CD4-positive, alpha-beta memory T cell (primary cell): ENCODE results near the gene KCTD21. TPM values are rescaled to one million over a fixed set of nuclear protein-coding genes. Genes with fewer than 3 reads are reported as not detected.

Experiments used
- CTCF ChIA-PET: fragments of 350-600 bp; sonication (Branson Sonifier 250); formaldehyde crosslinking; loops from one replicate; lab custom pipeline; 2021; ENCODE audit warnings: inconsistent platforms; ENCODE audit not compliant: partially characterized antibody; lab: Charles Lee
- POLR2A ChIA-PET: fragments of 350-600 bp; sonication (Branson Sonifier 250); formaldehyde crosslinking; loops from one replicate; lab custom pipeline; 2021; ENCODE audit not compliant: partially characterized antibody; lab: Charles Lee
- DNase-seq, 5 donors: peaks; one replicate each; pipeline versions ENCODE4 v3.0.0 to v3.0.0-alpha.2; 2020 to 2022; ENCODE audit warnings: mixed read lengths in 1 of 5
- H3K27ac ChIP-seq: one replicate; pipeline ENCODE4 v1.7.0; 2013; ENCODE audit warnings: low read depth, low read length
- H3K27me3 ChIP-seq: 2 replicates; pipeline ENCODE4 v1.7.0; 2013; ENCODE audit warnings: mild to moderate bottlenecking, low read length, moderate library complexity; ENCODE audit not compliant: insufficient read depth
- H3K36me3 ChIP-seq: 2 replicates; pipeline ENCODE4 v1.7.0; 2013; ENCODE audit warnings: mild to moderate bottlenecking, low read length, moderate library complexity; ENCODE audit not compliant: insufficient read depth
- H3K4me1 ChIP-seq: 2 replicates; pipeline ENCODE4 v1.7.0; 2013; ENCODE audit warnings: mild to moderate bottlenecking, low read length, moderate library complexity; ENCODE audit not compliant: insufficient read depth
- H3K4me3 ChIP-seq, 2 donors: one replicate each; pipeline ENCODE4 v1.7.0; 2013; ENCODE audit warnings: low read length in 2 of 2, mild to moderate bottlenecking in 1 of 2
- H3K9me3 ChIP-seq, 2 donors: one replicate each; pipeline ENCODE4 v1.7.0; 2013; ENCODE audit warnings: low read length in 2 of 2, control low read depth in 1 of 2; ENCODE audit not compliant: control insufficient read depth in 1 of 2
- H3K27ac Mint-ChIP-seq, 7 donors: one replicate each; pipeline ENCODE4 v1.8.0; 2020 to 2021; ENCODE audit warnings: mixed read lengths in 7 of 7, mild to moderate bottlenecking in 6 of 7, inconsistent platforms in 3 of 7, moderate library complexity in 3 of 7
- H3K27me3 Mint-ChIP-seq, 2 donors: one replicate each; pipeline ENCODE4 v1.8.0; 2020 to 2021; ENCODE audit warnings: mixed read lengths in 2 of 2
- H3K36me3 Mint-ChIP-seq, 2 donors: one replicate each; pipeline ENCODE4 v1.8.0; 2020 to 2021; ENCODE audit warnings: mixed read lengths in 2 of 2, inconsistent platforms in 1 of 2, mild to moderate bottlenecking in 1 of 2
- H3K4me1 Mint-ChIP-seq, 4 donors: one replicate each; pipeline ENCODE4 v1.8.0; 2020 to 2021; ENCODE audit warnings: mixed read lengths in 4 of 4, mild to moderate bottlenecking in 1 of 4
- H3K4me3 Mint-ChIP-seq, 8 donors: one replicate each; pipeline ENCODE4 v1.8.0; 2020 to 2021; ENCODE audit warnings: mixed read lengths in 8 of 8, mild to moderate bottlenecking in 7 of 8, moderate library complexity in 6 of 8, inconsistent platforms in 3 of 8
- H3K9me3 Mint-ChIP-seq, 8 donors: one replicate each; pipeline ENCODE4 v1.8.0; 2020 to 2021; ENCODE audit warnings: mixed read lengths in 8 of 8, mild to moderate bottlenecking in 5 of 8, inconsistent platforms in 3 of 8, moderate library complexity in 1 of 8
- intact Hi-C: fragments of 100-400 bp; cut with micrococcal nuclease; formaldehyde crosslinking; loops from one replicate; pipeline ENCODE4 v1.15.1; 2023
- polyA plus RNA-seq, 2 donors: library from polyadenylated mRNA; unstranded; fragments of 300-500 nt; fragmentation: Illumina TruSeq; gene quantifications; one replicate each; pipeline ENCODE4 v1.2.3, GENCODE V29; 2021
- total RNA-seq, 2 experiments: library from RNA; stranded (reverse); gene quantifications; one replicate each; pipeline ENCODE4 v1.2.3, GENCODE V29; 2021

KCTD21 gene
- total and polyA plus RNA-seq, 4 experiments from 2014 or later = 0.88 to 8.6 (median 5.3) TPM

- DNase-seq = no peak
- peaks cover 7% of the 10 kb centered on the region for H3K36me3 ChIP-seq
- ChIA-PET POLR2A (no interaction called here), CTCF (interaction anchor here (1.7 kb wide), 1 partner anchor 11 kb away, joined by 4 read pairs; no protein-coding TSS in a partner anchor)
- no peaks in the 10 kb centered on the region for H3K9me3 ChIP-seq
- intact Hi-C loops = no loop called here
- H3K9me3 Mint-ChIP-seq = no peaks in the 10 kb centered on the region
- H3K36me3 Mint-ChIP-seq = peaks cover 22 to 30% of the 10 kb centered on the region in 2 donors
- no peaks in the 10 kb centered on the region for H3K4me1 ChIP-seq
- H3K27ac Mint-ChIP-seq = peak overlapping the region in 5 of 7 donors; percentile 18 to 76 (median 65)
- H3K27me3 ChIP-seq = no peaks in the 10 kb centered on the region
- H3K27me3 Mint-ChIP-seq = no peaks in the 10 kb centered on the region
- H3K4me1 Mint-ChIP-seq = peaks cover 0 to 4% (median under 1%) of the 10 kb centered on the region in 4 donors
- H3K4me3 Mint-ChIP-seq = no peak overlapping the region
- H3K27ac ChIP-seq = no peak overlapping the region
- H3K4me3 ChIP-seq = no peak overlapping the region
These were observed 29.5 kb upstream of the KCTD21 start for GRCh38 chr11:78217650-78218541.

DNA sequence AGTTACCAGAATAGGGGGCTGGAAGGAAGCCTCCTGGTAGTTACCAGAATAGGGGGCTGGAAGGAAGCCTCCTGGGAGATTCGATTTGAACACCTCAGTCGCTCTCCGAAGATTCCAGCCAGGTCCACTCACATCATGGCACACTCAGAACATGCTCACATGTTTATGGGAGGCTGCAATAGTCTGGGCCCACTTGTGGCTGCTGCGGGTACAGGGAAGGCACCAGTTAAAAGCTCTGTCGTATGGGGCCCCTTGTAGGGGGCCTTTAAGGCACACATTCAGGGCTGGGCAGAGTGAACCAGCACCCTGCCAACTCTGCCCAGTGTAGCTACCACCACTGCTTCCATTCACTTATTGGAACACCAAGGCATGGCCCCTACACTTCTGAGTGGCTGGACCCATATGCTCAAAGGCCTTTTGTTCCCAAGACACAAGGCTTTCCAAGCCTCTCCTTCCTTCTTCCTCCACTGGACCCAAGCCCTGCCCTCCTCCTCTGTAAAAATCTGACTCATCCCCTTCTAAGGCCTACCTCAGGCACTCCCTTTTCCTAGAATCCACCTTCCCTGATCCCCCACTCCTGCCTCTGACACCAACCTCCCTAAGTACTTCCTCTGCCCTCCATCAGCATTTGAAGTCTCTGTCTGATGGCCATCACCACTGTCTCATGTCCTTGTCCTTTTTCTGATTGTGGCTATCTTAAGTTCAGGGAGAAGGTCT, 28.3 kb upstream of the KCTD21 start:
- Mint-ChIP-seq H3K9me3 (no peaks in the 10 kb centered on the region), H3K36me3 (peaks cover 31 to 39% of the 10 kb centered on the region in 2 donors), H3K27ac (peak overlapping the region in 3 of 7 donors; percentile 34 to 81 (median 74)), H3K4me3 (no peak overlapping the region), H3K27me3 (no peaks in the 10 kb centered on the region), H3K4me1 (peaks cover 0 to 9% (median 5%) of the 10 kb centered on the region in 4 donors)
- intact Hi-C loops = no loop called here
- no peak for DNase-seq
- Histone ChIP-seq H3K4me1 (no peaks in the 10 kb centered on the region), H3K9me3 (no peaks in the 10 kb centered on the region), H3K27ac (no peak overlapping the region), H3K4me3 (no peak overlapping the region), H3K36me3 (peaks cover 7% of the 10 kb centered on the region), H3K27me3 (no peaks in the 10 kb centered on the region)
- POLR2A ChIA-PET = no interaction called here
- CTCF ChIA-PET = interaction anchor here (1.7 kb wide), 1 partner anchor 12 kb away, joined by 4 read pairs; no protein-coding TSS in a partner anchor

DNA sequence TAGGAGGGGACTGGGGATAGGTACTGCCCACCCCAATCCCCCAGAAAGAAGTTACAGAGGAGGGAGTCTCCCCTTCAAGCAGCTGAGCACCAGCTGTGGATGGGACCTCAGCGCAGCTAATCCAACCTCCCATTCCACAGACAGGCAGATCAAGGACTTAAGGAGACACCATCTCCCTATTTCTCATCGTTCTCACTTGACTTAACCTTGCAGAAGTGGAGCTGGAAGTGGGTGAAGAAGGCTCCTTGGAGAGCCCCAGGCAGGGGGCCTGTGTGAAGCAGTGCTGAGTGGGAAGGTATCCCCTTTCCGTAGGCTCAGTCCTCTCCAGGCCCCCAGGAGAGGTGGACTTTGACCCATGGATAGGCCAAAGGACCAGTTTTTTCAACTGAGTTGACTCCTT, 27.6 kb upstream of the KCTD21 start:
- H3K4me1 Mint-ChIP-seq = peaks cover 3 to 11% (median 4%) of the 10 kb centered on the region in 4 donors
- Histone ChIP-seq H3K27me3 (no peaks in the 10 kb centered on the region), H3K9me3 (no peaks in the 10 kb centered on the region), H3K4me3 (no peak overlapping the region), H3K27ac (no peak overlapping the region), H3K36me3 (peaks cover 5% of the 10 kb centered on the region), H3K4me1 (no peaks in the 10 kb centered on the region)
- H3K9me3 Mint-ChIP-seq = no peaks in the 10 kb centered on the region
- no peak for DNase-seq
- peaks cover 37 to 38% of the 10 kb centered on the region in 2 donors for H3K36me3 Mint-ChIP-seq
- no peaks in the 10 kb centered on the region for H3K27me3 Mint-ChIP-seq
- POLR2A ChIA-PET = no interaction called here
- intact Hi-C loops = no loop called here
- H3K27ac Mint-ChIP-seq = no peak overlapping the region
- H3K4me3 Mint-ChIP-seq = no peak overlapping the region
- CTCF ChIA-PET = interaction anchor here (1.7 kb wide), 1 partner anchor 12 kb away, joined by 4 read pairs; no protein-coding TSS in a partner anchor

DNA sequence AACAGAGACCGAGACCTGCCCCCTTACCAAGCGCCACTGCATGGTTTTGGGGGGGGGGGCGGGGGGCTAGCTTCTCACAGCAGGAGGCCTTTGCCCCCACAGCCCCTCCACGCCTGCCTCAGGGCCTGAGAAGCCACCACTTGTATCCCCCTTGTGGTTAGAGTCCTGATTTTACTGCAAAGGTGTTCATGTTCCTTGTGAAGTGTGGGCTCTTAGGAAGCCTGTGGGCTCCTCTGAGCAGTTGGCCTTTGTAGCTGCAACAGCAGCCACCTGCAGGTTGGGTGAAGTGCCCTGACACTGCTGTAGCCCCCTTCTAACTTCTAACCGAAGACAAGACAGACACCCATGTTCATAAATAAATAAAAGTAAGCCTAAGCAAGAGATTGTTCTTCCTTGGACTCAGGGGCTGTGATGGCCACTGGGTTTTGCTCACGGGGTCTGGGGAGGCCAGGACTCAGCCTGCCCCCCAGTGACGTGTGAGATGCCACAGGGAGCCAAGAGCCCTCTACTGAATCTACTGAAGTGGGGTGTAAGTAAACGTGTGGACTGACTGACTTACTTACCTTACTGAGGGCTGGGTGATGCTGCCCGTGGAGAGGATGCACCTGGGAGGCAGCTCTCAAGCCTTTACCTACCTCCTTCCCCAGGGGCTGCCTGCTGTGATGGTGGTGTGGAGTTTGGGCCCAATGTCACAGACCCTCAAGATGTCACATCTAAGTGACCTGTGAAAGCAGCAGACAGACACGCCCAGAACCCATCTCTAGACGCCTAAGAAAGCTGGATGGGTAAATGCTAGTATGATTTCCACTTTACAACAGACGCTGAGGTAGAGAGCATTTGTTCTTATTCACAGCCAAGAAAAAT, 26.1 kb upstream of the KCTD21 start:
- H3K27ac Mint-ChIP-seq = no peak overlapping the region
- H3K36me3 ChIP-seq = no peaks in the 10 kb centered on the region
- POLR2A ChIA-PET = no interaction called here

GRCh38 chr11:78213526-78214330, 25.3 kb upstream of the KCTD21 start:
- H3K4me1 ChIP-seq = no peaks in the 10 kb centered on the region
- no peaks in the 10 kb centered on the region for H3K9me3 ChIP-seq
- Mint-ChIP-seq H3K27me3 (no peaks in the 10 kb centered on the region), H3K4me1 (peaks cover 0 to 11% (median 4%) of the 10 kb centered on the region in 4 donors), H3K36me3 (peaks cover 51 to 57% of the 10 kb centered on the region in 2 donors), H3K27ac (no peak overlapping the region), H3K4me3 (no peak overlapping the region), H3K9me3 (no peaks in the 10 kb centered on the region)
- CTCF ChIA-PET = no interaction called here
- peaks cover 2% of the 10 kb centered on the region for H3K36me3 ChIP-seq
- H3K27ac ChIP-seq = no peak overlapping the region
- H3K27me3 ChIP-seq = no peaks in the 10 kb centered on the region
- POLR2A ChIA-PET = no interaction called here
- DNase-seq = no peak
- no peak overlapping the region for H3K4me3 ChIP-seq
- intact Hi-C loops = no loop called here

More for the DNA sequence above, 26.1 kb upstream of the KCTD21 start:
- intact Hi-C loops = no loop called here
- no peak for DNase-seq
- no peak overlapping the region for H3K27ac ChIP-seq
- no peaks in the 10 kb centered on the region for H3K9me3 ChIP-seq
- H3K4me3 ChIP-seq = no peak overlapping the region
- peaks cover 0 to 11% (median 4%) of the 10 kb centered on the region in 4 donors for H3K4me1 Mint-ChIP-seq
- H3K27me3 Mint-ChIP-seq = no peaks in the 10 kb centered on the region
- no peaks in the 10 kb centered on the region for H3K4me1 ChIP-seq
- peaks cover 46 to 52% of the 10 kb centered on the region in 2 donors for H3K36me3 Mint-ChIP-seq
- H3K9me3 Mint-ChIP-seq = no peaks in the 10 kb centered on the region
- CTCF ChIA-PET = no interaction called here
- H3K27me3 ChIP-seq = no peaks in the 10 kb centered on the region
- H3K4me3 Mint-ChIP-seq = no peak overlapping the region

- Mint-ChIP-seq H3K4me3 (no peak overlapping the region), H3K36me3 (peaks cover 53 to 61% of the 10 kb centered on the region in 2 donors), H3K27me3 (no peaks in the 10 kb centered on the region), H3K27ac (peak overlapping the region in 1 of 7 donors; percentile 22), H3K9me3 (no peaks in the 10 kb centered on the region), H3K4me1 (peaks cover 0 to 11% (median 4%) of the 10 kb centered on the region in 4 donors)
- peaks cover 3% of the 10 kb centered on the region for H3K36me3 ChIP-seq
- H3K27me3 ChIP-seq = no peaks in the 10 kb centered on the region
- no peaks in the 10 kb centered on the region for H3K9me3 ChIP-seq
- ChIA-PET POLR2A (no interaction called here), CTCF (no interaction called here)
- no peak for DNase-seq
- no peak overlapping the region for H3K27ac ChIP-seq
- intact Hi-C loops = no loop called here
- no peaks in the 10 kb centered on the region for H3K4me1 ChIP-seq
- H3K4me3 ChIP-seq = no peak overlapping the region
These were observed 24.4 kb upstream of the KCTD21 start for GRCh38 chr11:78212586-78213371.
